ENCODE results near the gene AQP2. TPM values are rescaled to one million over a fixed set of nuclear protein-coding genes. Genes with fewer than 3 reads are reported as not detected.

AQP2 gene
- total RNA-seq, 2 experiments from 2014 or later, result not detected

DNA sequence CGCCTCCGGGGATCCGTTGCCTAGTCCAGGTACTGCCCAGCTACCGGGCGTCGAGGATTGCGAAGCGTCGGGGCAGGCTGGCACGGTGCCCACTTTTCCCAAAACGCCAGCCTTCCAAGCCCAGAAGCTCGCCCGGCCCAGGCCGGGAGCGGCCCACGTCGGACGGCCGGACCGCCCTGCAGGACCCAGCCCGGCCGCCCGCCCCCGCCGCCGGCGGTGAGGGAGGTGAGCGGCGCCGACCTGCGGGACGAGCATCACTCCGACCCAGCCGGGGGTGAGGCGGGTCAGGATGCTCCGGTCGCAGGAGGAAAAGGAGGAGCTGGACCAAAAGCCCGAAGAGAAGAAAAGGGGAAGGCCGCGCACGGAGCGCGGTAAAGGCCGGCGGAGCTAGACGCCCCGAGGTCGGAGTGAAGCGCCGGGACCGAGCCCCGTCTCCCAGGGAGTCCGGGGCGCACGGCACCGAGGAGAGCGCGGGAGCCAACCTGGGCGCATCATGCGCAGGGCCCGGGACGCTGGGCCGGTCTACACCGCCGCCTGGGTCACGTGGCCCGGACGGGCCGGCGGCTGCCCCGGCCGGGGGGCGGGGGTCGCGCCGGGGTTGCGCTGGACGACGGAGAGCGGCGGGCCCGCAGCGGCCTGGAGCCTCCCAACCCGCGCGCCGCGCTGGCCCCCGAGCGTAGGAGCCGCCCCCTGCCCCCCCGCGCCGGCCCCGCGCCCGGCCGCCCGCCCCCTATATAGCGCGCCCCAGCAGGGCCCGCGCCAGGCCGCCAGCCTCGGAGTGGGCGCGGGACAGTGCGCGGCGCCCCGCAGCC, 10.8 kb downstream of the AQP2 start, which contains the start of gene AQP5:
Gene AQP5, plus strand, starts transcription at position 762 of the 812 bp plus-strand sequence. CDS start 146 bp downstream, outside the sequence.
- H3K27ac ChIP-seq (ENCODE audit: low read depth in 1 of 2, low read length in 2 of 2), result no peak within 1 kb of the TSS
- Mint-ChIP-seq H3K27me3 (peaks cover 85% of the 10 kb centered on the region), H3K4me1 (ENCODE audit: low read depth) (peaks cover 8% of the 10 kb centered on the region), H3K27ac (no peak within 1 kb of the TSS), H3K4me3 (peak within 1 kb of the TSS; percentile 39), H3K9me3 (no peaks in the 10 kb centered on the region), H3K36me3 (ENCODE audit: low read depth) (no peaks in the 10 kb centered on the region)
- ATAC-seq (ENCODE audit: poor library complexity) (no peak), DNase-seq (no peak)
- H3K36me3 ChIP-seq (ENCODE audit: insufficient read depth, low read length), result no peaks in the 10 kb centered on the region
- H3K9me3 ChIP-seq (ENCODE audit: control insufficient read depth in 1 of 2, insufficient read depth in 1 of 2, low read length in 2 of 2), result peaks cover 0 to 4% of the 10 kb centered on the region in 2 experiments
- TF ChIP-seq CTCF (IDR thresholded peaks at IDR 0.05), result no peak
- POLR2A ChIA-PET, result no interaction called here
- no peak within 1 kb of the TSS for H3K4me3 ChIP-seq (ENCODE audit: low read length)
- H3K4me1 ChIP-seq (ENCODE audit: insufficient read depth, low read length), result peaks cover 5% of the 10 kb centered on the region
- CTCF ChIA-PET, result no interaction called here
- H3K27me3 ChIP-seq (ENCODE audit: control insufficient read depth in 1 of 2, insufficient read depth in 2 of 2, low read length in 2 of 2), result peaks cover 45 to 73% of the 10 kb centered on the region in 2 experiments
- intact Hi-C loops (cut with DNase I, micrococcal nuclease), result no loop called here

DNA sequence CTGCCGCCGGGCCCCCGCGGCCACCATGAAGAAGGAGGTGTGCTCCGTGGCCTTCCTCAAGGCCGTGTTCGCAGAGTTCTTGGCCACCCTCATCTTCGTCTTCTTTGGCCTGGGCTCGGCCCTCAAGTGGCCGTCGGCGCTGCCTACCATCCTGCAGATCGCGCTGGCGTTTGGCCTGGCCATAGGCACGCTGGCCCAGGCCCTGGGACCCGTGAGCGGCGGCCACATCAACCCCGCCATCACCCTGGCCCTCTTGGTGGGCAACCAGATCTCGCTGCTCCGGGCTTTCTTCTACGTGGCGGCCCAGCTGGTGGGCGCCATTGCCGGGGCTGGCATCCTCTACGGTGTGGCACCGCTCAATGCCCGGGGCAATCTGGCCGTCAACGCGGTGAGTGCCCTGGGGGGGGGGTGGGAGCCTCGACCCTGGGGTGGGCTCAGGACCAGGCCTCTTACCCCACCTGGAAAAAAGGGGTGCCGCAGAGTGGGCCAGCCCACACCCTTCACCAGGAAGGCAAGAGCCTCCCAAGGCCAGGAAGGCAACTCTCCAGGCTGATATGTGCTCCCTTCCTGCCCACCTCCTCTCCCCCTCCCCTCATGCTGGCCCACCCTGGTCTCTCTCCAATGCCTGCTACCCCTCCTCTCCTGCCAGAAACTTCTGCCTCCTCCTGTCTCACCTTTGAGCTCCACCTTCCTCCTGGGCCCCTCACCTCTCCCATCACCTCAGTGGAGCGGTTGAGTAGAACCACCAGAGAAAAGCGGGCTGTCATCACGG, 11.6 kb downstream of the AQP2 start:
- Histone ChIP-seq H3K27ac (ENCODE audit: low read depth in 1 of 2, low read length in 2 of 2) (no peak overlapping the region), H3K9me3 (ENCODE audit: control insufficient read depth in 1 of 2, insufficient read depth in 1 of 2, low read length in 2 of 2) (peaks cover 0 to 4% of the 10 kb centered on the region in 2 experiments), H3K4me3 (ENCODE audit: low read length) (no peak overlapping the region), H3K36me3 (ENCODE audit: insufficient read depth, low read length) (no peaks in the 10 kb centered on the region), H3K4me1 (ENCODE audit: insufficient read depth, low read length) (peaks cover 11% of the 10 kb centered on the region), H3K27me3 (ENCODE audit: control insufficient read depth in 1 of 2, insufficient read depth in 2 of 2, low read length in 2 of 2) (peaks cover 46 to 64% of the 10 kb centered on the region in 2 experiments)
- Mint-ChIP-seq H3K4me3 (no peak overlapping the region), H3K9me3 (no peaks in the 10 kb centered on the region), H3K4me1 (ENCODE audit: low read depth) (peaks cover 12% of the 10 kb centered on the region), H3K36me3 (ENCODE audit: low read depth) (no peaks in the 10 kb centered on the region), H3K27ac (no peak overlapping the region), H3K27me3 (peaks cover 85% of the 10 kb centered on the region)
- no peak for TF ChIP-seq CTCF (IDR thresholded peaks at IDR 0.05)
- CTCF ChIA-PET, result no interaction called here
- intact Hi-C loops (cut with DNase I, micrococcal nuclease), result no loop called here
- POLR2A ChIA-PET, result no interaction called here
- no peak for DNase-seq
- ATAC-seq (ENCODE audit: poor library complexity), result no peak

DNA sequence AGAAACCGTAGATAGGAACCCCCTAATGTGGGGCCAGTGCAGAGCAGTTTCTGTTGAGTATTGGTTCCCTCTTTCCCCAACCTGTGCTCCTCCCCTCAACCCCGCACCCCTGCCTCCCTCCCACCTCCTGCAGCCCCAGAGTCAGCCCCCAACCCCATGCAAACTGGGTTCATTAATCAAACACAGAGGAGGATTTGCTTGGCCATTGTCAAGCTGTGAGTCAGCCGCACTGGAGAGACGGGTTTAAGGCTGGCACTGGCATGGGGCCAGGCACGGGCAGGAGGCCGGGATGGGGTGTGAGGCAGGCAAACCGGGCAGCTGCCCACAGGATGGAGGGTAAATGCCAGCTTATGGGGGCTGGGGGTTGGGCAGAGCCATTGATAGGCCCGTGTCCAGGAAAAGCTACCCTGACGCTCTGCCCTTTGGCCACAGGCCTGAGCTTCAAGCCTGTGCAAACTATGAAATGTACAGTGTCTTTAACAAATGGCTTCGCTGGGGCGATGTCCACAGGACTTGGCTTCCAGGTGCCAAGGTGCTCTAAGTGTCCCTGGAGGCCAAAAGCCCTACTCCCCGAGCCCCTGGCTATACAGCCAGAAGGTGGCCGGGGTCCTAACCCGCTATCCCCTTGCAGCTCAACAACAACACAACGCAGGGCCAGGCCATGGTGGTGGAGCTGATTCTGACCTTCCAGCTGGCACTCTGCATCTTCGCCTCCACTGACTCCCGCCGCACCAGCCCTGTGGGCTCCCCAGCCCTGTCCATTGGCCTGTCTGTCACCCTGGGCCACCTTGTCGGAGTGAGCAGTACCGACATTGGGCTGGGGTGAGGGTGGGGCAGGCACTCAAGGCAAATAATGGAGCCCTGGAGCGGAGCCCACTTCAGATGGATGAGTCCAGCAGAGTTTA, 12.6 kb downstream of the AQP2 start:
- H3K9me3 ChIP-seq (ENCODE audit: control insufficient read depth in 1 of 2, insufficient read depth in 1 of 2, low read length in 2 of 2), result peaks cover 0 to 4% of the 10 kb centered on the region in 2 experiments
- H3K27ac Mint-ChIP-seq, result no peak overlapping the region

More for the DNA sequence above, 12.6 kb downstream of the AQP2 start:
- Histone ChIP-seq H3K4me1 (ENCODE audit: insufficient read depth, low read length) (peaks cover 20% of the 10 kb centered on the region), H3K36me3 (ENCODE audit: insufficient read depth, low read length) (no peaks in the 10 kb centered on the region), H3K4me3 (ENCODE audit: low read length) (no peak overlapping the region), H3K27me3 (ENCODE audit: control insufficient read depth in 1 of 2, insufficient read depth in 2 of 2, low read length in 2 of 2) (peaks cover 44 to 60% of the 10 kb centered on the region in 2 experiments), H3K27ac (ENCODE audit: low read depth in 1 of 2, low read length in 2 of 2) (no peak overlapping the region)
- CTCF ChIA-PET, result no interaction called here
- no peak for TF ChIP-seq CTCF (IDR thresholded peaks at IDR 0.05)
- ATAC-seq (ENCODE audit: poor library complexity), result no peak
- DNase-seq, result no peak
- Mint-ChIP-seq H3K9me3 (no peaks in the 10 kb centered on the region), H3K4me3 (no peak overlapping the region), H3K36me3 (ENCODE audit: low read depth) (no peaks in the 10 kb centered on the region), H3K4me1 (ENCODE audit: low read depth) (peaks cover 13% of the 10 kb centered on the region), H3K27me3 (peaks cover 78% of the 10 kb centered on the region)
- intact Hi-C loops (cut with DNase I, micrococcal nuclease), result no loop called here
- POLR2A ChIA-PET, result no interaction called here

Measured in CD4-positive, alpha-beta T cell (primary cell).